Stimulated activated CD4-positive, alpha-beta T cell treated with anti-CD3 and anti-CD28 coated beads, Interleukin-15, amount 100 ng/mL, for 24 hours (primary cell): ENCODE data around the gene DKC1.

Source experiments
- DNase-seq: peaks from one replicate; pipeline ENCODE4 v3.0.0-alpha.2; 2020

The DKC1 gene

DNA sequence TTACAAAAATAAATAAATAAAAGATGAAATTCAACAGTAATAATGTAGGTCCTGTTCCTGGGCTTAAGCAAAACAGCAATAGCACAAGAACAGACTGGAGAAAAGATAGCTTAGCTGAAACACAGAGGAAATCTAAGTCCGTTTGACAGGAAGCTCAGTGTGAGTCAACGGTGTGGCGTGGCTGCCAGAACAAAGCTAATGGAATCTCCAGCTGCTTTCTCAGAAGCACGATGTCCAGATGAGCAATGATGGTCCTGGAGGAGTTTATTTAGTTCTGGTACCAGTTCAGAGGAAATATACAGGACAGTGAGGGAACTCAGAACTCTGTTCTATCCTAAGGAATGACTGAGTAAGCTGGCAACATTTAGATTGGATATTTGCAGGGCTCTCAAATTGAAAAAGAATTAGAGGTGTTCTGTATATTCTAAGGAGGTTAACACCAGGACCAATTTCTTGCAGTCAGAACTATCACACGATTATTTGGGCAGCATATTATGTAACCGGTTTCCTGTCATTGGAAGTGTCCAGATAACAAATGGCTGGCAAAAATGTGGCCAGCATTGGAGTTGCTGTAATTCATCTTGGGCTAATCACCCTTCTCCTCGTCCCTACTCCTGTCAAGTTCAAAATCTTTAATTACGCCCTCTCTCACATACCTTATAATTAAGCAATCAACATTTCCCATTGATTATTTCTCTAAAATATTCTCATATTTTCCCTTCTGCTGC, 24.5 kb upstream of the DKC1 start:
- DNase-seq = peak; percentile 33

DNA sequence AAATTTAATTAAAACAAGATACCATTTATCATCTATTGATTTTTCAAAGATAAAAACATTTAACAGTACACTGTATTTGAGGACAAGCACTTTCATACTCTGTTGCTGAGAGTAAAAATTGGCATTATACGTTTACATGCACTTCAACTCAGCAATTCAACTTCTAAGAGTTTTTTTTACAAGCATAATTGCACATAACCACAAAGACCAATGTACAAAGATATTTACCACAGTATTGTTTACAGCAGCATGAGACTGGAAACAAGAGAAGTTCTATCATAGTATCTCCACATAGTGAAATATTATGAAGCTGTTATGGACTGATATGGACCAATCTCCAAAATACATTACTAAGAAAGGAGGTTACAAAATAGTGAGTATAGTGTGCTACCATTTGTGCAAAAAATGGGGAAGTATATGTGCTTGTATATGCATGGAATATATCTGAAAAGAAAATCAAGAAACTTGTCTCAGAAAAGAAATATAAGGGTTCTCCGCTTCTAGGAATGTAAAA, 22.7 kb upstream of the DKC1 start:
- no peak for DNase-seq

GRCh38 chrX:154742613-154743012, 20.1 kb upstream of the DKC1 start:
- DNase-seq = no peak

DNA sequence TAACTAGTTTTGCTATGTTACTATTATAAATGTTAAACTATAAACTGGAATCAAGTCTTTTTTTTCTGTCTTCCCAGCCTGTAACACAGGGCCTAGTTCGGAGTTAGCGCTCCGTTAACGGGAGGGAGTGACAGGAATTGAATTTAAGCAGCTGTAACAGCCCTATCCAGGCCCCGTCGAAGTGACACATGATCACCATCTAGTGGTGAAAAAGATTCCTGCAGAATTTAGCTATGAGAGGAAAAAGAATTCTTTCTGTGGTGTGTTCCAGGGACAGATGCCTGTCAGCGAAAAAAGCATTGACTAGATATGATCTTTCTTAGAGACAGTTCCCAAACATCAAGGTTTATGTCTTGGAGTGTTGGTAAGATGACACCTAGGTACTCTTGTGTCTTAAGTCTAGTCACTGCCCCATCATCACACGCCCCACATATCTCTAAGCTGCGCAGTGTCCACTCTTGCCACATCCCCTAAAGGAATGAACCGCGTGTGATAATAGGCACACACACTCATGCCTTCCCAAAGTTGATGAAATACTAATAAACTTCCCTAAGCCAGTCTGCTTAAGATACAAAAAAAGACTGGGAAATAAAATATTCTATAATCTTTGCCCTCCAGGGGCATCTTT, 13.8 kb upstream of the DKC1 start:
- DNase-seq = peak; percentile 49

DNA sequence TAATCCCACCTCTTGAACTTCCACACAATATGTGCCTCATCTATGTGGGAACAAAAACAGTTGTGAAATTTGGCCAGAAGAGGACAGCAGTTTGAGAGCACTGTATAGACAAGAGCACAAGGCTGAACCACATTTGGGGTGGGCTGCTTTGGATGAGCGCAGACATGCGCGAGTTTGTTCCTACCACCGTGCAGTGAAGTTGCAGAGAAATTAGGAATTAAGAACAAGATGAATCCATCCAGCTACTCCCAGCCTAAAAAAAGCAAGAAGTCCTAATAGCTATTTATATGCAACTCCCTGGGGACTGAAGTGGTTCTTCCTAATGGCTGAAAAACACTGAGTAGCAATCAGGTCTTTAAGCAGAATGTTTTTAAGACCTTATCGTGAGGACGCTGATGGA, 12.8 kb upstream of the DKC1 start:
- DNase-seq = no peak

DNA sequence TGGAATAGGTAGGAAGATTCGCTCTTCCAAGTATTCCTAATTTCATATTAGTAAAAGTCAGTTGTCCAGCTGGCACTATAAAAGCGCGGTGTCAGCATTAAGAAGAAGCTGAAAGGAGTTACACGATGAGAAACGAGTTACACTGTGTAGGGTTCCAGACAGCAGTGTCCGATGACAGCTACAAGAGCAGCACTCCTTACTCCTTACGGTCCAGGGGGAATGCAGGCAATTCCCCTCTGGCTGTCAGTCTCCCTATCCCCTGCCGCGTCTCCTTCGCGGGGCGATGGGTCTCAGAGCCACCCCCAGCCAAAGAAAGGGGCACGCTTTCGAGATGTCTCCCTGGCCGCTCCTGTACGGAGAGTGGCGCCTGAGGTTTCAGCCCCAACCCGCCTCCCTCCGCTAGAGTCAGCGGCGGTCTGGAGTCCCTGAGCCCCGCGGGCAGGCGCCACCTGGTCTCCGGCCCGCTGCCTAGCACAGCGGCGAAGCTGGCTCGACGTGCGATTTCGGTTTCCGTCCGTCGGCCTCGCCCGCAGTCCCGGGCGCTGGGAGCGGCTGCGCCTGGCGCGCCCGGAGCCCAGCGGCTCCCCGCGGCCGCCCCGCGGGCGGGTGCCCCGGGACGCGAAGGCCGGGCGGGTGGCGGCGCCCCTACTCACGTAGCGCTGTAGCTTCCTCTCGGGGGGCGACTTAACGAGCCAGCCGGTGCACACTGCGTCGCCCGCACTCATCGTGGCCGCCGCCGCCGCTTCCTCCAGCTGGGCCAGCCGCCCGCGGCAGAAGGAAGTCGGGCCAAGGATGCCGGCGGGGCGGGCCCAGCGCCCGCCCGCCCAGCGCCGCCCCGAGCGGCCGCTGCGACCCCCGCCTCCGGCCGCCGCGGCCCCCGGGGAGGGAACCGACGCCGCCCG, 12.1 kb upstream of the DKC1 start, which contains the start of gene GAB3:
Gene GAB3 (minus strand): TSS at position 777 of the 902 bp plus-strand sequence. CDS start 52 bp downstream, at position 725.
- peak; percentile 53 for DNase-seq

DNA sequence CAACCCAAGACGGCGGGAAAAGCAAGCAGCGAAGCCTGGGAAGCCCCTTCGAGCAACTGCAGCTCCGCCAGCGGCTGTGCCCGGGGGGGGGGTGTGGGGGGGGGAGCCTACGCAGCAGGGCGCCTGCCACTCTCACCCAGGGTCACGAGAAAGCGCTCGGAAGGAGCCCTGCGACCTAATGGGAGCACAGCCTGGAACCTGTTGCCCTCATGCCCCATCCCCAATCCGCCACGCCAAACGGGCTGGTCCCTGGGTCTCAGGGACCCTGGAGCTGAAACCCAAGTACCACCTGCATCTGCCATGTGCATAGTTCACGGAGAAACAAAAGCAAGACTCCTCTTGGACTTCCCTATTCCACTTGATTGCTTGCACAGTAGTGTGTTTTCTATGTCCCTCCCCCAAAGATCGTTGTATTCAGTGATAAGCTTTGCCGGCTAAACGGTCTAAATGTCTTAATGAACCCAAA, 11.4 kb upstream of the DKC1 start:
- DNase-seq = no peak

- no peak for DNase-seq
These were observed 10.9 kb upstream of the DKC1 start for GRCh38 chrX:154751669-154752271.

GRCh38 chrX:154758696-154759095, 4.0 kb upstream of the DKC1 start:
- no peak for DNase-seq

GRCh38 chrX:154761977-154762536, 607 bp upstream of the DKC1 start:
- no peak for DNase-seq

- DNase-seq = no peak
These were observed 12.0 kb downstream of the DKC1 start for GRCh38 chrX:154774622-154775021.

DNA sequence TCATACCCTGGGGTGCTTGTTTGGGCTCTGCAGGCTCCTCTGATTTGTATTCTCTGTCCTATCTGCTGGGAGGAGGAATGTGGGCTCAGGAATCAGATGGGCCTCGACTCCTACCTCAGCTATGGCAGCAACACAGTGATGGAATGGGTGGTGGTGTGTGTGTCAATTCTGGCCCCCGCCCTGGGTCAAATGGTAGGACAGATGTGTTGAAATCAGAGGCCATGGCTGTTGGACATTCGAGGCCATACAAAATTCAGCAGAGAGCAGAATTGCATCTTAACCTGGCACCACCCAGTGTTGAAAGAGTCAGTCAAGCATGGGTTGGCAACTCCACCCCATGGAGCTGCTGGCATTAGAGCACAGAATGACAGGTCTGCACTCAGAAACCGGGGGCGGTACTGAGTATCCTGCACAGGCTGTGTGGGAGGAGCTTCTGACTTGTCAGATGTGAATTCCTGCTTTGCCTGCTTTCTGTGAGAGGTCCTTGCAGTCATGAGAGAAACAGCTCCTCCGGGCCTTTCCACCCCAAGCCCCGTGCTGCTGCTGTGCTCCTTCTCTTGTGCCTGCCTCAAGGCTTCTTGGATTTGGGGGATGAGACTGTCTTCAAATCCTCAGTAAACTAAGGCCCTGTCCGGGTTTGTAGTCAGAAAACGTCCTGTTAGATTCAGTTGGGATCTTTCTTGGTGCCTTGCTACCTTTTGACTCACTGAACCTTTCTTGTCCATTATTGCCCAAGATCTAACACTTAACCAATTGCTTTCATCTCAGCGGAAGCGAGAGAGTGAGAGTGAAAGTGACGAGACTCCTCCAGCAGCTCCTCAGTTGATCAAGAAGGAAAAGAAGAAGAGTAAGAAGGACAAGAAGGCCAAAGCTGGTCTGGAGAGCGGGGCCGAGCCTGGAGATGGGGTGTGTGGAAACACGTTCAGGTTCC, 13.0 kb downstream of the DKC1 start:
- peak; percentile 51 for DNase-seq

DNA sequence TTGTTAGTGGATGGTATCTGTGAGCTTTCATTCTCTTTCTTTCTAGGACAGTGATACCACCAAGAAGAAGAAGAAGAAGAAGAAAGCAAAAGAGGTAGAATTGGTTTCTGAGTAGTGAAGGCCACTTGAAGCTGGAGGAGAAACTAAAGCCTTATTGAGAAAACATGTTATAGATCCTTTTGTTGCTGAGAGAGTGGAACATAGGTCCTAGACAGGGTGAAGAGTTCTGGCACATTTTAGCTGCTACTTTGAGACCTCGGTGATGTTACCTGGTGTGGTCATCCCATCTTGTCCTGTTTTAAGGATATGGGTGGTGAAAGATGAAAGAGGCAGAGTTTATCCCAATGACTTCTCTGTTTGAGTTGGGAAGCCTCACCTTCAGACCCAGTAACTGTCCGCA, 14.1 kb downstream of the DKC1 start:
- no peak for DNase-seq

DNA sequence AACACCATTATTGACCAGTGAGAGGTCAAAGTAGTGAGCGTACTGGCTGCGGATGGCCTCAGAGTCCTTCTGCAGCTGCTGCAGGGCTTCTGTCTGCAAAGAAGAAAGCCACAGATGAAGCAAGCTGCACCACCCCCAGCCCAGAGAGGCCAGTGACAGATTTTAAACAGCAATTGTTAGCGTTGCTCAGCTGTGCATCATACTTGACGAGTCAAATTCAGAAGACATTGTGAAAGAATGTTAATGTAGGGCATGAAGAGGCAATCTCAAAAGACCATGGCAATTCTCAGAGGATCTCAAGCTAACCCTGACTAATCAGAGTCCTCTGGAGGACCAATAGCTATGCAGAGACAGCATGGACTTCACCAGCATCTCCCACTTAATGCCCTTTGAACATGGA, 16.6 kb downstream of the DKC1 start:
- no peak for DNase-seq

DNA sequence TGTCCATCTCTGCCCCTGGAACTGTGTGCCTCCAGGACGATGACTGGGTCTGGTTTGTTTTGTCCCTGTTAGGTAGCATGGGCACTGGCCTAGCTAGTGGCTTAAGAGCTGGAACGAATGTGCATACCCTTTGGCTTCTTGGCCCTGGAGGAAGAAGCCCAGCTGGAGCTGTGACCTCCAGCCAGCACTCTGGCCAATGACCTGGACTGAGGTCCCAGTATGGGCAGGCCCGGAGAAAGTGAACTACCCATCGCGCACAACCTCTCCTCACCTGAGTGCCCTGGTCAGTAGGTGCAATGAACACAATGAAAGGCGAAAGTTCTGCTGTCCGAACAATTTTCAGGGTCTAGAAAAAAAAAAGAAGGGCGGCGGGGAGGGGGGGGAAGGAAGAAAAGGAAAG, 18.3 kb downstream of the DKC1 start:
- DNase-seq = no peak

DNA sequence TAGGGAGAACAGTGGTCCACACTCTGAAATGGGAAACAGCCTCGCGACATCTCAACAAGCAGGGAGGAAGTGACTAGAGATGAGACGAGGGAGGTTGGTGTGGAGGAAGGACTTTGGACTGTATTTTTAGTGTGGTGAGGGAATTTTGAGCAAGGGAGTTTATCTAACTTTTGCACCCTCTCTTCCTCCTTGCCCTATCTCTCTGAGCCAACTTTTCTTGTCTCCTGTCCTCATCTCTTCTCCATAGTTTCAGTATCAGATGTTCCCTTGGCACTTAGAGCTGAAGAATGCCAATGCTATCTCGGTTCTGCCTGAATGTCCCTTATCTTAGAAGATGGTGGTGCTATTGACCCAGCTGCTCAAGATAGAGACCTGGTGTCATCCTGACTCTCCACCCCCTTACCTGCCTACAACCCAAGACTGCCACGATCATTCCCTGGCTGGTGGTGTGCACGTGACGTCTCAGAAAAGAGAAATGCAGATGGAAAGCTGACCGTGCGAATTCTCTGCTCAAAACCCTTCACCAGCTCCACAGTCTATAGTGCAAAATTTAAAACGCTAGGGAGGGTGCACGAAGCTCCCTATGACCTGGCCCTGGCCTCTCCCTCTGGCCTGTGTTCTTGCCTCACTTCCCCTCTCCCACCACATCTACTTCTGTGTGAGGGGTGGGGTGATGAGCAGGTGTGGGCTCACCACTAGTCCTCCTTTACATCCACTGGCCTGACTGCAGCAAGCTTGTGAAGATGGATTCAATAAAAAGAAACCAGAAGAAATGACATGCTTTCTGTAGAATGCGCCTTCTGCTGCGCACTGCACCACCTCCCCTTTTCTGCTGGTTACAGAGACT, 21.7 kb downstream of the DKC1 start:
- DNase-seq = no peak

- DNase-seq = no peak
These were observed 23.1 kb downstream of the DKC1 start for GRCh38 chrX:154785716-154786115.

GRCh38 chrX:154791467-154791866, 28.8 kb downstream of the DKC1 start:
- no peak for DNase-seq

DNA sequence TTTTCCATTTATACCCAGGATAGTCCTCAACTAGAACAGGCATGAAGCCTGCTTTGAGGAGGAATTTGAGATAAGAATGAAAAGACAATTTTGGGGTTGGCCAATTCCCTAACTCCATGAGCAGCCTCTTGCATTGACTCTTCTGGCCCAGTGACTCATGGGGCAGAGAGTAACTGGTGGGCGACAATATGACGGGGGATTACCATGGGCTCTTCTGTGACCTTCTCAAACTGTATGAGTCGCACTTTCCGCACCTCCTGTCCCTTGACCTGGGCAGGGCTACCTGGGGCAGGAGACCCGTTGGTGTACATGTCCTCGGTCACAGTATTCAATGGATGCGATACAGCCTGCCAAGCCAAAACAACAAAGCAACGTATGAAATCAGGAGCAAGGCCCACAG, 29.3 kb downstream of the DKC1 start:
- no peak for DNase-seq

- no peak for DNase-seq
These were observed 30.6 kb downstream of the DKC1 start for GRCh38 chrX:154793084-154793795.
